ENCODE measurements around the gene MMP15. TPM values are rescaled to one million over a fixed set of nuclear protein-coding genes. Genes with fewer than 3 reads are reported as not detected.

Gene MMP15
- total and polyA plus RNA-seq, 2 of the 13 experiments (the other 11 are each of a cell fraction or from before 2014, with no cell fraction given), result 35.2 to 44.9 TPM

- TF ChIP-seq PREB (CRISPR knock-in tag; IDR thresholded peaks at IDR 0.05), result no peak
- TF ChIP-seq SCMH1 (CRISPR knock-in tag; IDR thresholded peaks at IDR 0.05; ENCODE audit: borderline replicate concordance), result no peak
- TF ChIP-seq ZFP36L1 (CRISPR knock-in tag; IDR thresholded peaks at IDR 0.05), result peak; percentile 44; the same call in 1 of the 2 replicates
- 0 out of 2 replicates have a peak, but pooled peaks have one; percentile 65 for TF ChIP-seq ZNF572 (CRISPR knock-in tag; IDR thresholded peaks at IDR 0.05)
- TF ChIP-seq KIAA2018 (CRISPR knock-in tag; IDR thresholded peaks at IDR 0.05; ENCODE audit: borderline replicate concordance), result no peak; the same call in 1 of the 2 replicates
- TF ChIP-seq ZBTB10 (CRISPR knock-in tag; IDR thresholded peaks at IDR 0.05; ENCODE audit: borderline replicate concordance), result no peak; the same call in 1 of the 2 replicates
- TF ChIP-seq ZNF766 (CRISPR knock-in tag; IDR thresholded peaks at IDR 0.05; ENCODE audit: borderline replicate concordance), result peak; percentile 42; the same call in 1 of the 2 replicates
- TF ChIP-seq PHF20 (CRISPR knock-in tag; IDR thresholded peaks at IDR 0.05), result peak; percentile 72
- no peak for TF ChIP-seq PHB2 (IDR thresholded peaks at IDR 0.05; ENCODE audit: partially characterized antibody)
- peak; percentile 79 for TF ChIP-seq KDM5A (IDR thresholded peaks at IDR 0.05; ENCODE audit: borderline replicate concordance, low read length)
- peak; percentile 84; the same call in 1 of the 2 replicates for TF ChIP-seq ZBTB8A (CRISPR knock-in tag; IDR thresholded peaks at IDR 0.05; ENCODE audit: borderline replicate concordance, low read depth)
- TF ChIP-seq ELF3 (CRISPR knock-in tag; IDR thresholded peaks at IDR 0.05), result peak; percentile 69; the same call in 1 of the 2 replicates
- no peak; the same call in 1 of the 2 replicates for TF ChIP-seq NR2F6 (IDR thresholded peaks at IDR 0.05)
- TF ChIP-seq NR2F6 (CRISPR knock-in tag; IDR thresholded peaks at IDR 0.05), result peak; percentile 65
- no peak; the same call in 1 of the 2 replicates for TF ChIP-seq ZNF878 (CRISPR knock-in tag; IDR thresholded peaks at IDR 0.05)
- TF ChIP-seq YEATS2 (CRISPR knock-in tag; IDR thresholded peaks at IDR 0.05; ENCODE audit: borderline replicate concordance), result peak; percentile 52; the same call in 1 of the 2 replicates
These were observed 24.6 kb upstream of the MMP15 start, which contains the start of gene USB1 (continued) for GRCh38 chr16:58000706-58001676.

Measured in HepG2 (cell line).